ENCODE data around the gene DHX32. TPM values are rescaled to one million over a fixed set of nuclear protein-coding genes. Genes with fewer than 3 reads are reported as not detected.

Gene DHX32
- total RNA-seq, 1 donor: 8.3 TPM

DNA sequence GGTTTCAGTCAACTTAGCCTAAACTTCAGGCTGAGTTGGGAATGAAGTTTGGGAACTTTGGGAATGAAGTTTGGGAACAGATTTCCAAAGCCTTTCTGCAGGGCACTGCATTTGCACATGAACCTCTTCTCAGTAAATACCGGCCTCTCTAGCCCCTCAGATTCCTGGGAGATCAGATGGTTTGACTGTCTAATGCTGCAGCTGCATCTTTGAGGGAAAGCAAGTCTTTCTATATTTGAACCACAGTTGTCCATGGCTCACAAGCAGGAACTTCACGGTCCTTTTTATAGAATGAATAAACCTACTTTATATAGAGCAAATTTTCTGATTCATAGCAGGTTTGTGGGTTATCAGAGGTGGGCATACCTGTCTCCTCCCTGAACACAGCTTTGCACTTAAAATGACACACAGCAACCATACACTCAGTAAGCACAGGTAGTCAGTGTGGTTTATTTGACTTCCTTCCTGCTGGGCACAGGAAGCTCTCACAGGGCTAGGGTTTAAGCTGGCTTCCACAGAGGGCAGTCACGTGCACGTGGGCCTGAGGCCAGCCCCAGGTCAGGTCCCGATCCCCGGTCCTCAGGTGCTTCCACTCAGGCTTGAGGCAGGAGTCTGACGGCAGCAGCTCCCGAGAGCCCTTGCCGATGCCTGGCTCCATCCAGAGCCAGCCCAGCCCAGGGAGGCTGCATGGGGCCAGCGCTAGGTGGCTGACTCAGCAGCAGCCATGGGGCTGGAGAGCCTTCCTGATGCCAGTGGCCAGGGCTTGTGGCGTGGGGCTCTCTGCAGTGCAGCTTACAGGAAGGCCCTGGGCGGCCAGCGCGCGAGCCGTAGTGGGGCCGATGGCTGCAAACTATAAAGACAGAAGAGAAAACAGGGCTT lies 92.7 kb downstream of the DHX32 start:
- Histone ChIP-seq H3K4me1 (ENCODE audit: insufficient read depth, low read length) (peaks cover 11% of the 10 kb centered on the region), H3K9me3 (ENCODE audit: low read depth, low read length) (no peaks in the 10 kb centered on the region), H3K27me3 (ENCODE audit: insufficient read depth, low read length) (no peaks in the 10 kb centered on the region), H3K4me3 (ENCODE audit: low read length) (no peak overlapping the region)

Other genes with a start within 250 kb of the DHX32 start
- gene TEX36, start 198.1 kb downstream of the DHX32 start, total RNA-seq: not detected
- 44.6 TPM for gene EDRF1, start 161.6 kb downstream of the DHX32 start, total RNA-seq
- gene MMP21, start 105.5 kb downstream of the DHX32 start, total RNA-seq: 0.21 TPM
- gene UROS, start 58.0 kb downstream of the DHX32 start, total RNA-seq: 23.3 TPM
- 30.6 TPM for gene BCCIP, start 57.7 kb downstream of the DHX32 start, total RNA-seq
- gene FANK1, start 15.3 kb upstream of the DHX32 start, total RNA-seq: 0.21 TPM

Measured in mononuclear cell (primary cell).